Midbrain (tissue), 1 donor: ENCODE results near the gene DNAJC22.
"Not testable (repeated sequence)": the region's sequence is repeated elsewhere in the genome, so short reads cannot be mapped to it uniquely, and the experiment has no call there.

Experiments
- DNase-seq: peaks from one replicate; lab custom pipeline; 2025; lab: John Stamatoyannopoulos, UW

Gene DNAJC22

DNA sequence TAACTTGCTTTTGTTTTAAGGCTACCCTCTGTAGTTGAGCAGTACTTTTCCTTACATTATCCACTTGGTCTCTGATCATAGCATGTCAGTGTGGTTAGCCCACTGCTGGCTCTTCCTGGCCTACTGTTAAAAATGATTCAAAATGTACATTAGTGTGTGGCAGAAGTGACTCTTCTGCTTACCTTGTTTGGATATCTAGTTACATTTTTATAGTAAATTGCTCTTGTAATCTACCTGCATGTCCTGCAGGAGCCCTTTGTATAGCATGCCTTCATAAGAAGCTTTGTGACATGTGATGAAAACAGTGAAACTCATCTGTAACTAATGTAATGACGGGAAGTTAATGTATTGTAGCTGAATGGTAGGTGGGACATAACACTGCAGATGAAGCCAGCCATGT lies 28.7 kb downstream of the DNAJC22 start:
- DNase-seq = no peak

DNA sequence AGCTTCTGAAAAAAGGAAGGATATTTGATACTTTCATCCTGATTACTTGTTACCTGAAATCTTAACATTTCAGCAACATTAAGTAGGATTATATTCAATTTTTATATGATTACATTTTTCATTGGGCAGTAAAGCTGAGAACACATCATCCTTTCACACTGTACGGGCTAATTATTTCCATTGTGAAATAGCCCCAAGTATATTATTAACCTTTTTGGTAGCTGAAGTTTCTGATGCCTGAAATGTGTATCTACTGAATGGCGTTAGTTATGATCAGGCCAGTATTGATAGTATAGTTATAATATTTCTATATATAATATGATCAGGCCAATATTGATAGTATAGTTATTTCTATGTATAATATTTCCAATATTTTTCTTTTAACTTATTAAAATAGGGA lies 30.7 kb downstream of the DNAJC22 start:
- DNase-seq = no peak

DNA sequence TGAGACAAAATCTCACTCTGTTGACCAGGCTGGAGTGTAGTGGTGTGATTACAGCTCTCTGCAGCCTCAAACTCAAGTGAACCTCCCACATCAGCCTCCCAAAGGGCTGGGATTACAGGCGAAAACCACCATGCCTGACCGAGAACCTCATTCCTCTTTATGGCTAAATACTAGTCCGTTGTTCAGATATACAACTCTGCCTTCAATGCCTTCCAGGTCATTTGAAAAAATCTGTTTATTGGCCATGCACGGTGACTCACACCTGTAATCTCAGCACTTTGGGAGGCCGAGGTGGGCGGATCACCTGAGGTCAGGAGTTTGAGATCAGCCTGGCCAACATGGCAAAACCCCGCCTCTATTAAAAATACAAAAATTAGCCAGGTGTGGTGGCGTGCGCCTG lies 33.5 kb downstream of the DNAJC22 start:
- DNase-seq = not testable (repeated sequence)

- DNase-seq = no peak
These were observed 42.1 kb downstream of the DNAJC22 start for GRCh38 chr12:49388682-49389386.

GRCh38 chr12:49389387-49389703 lies 42.7 kb downstream of the DNAJC22 start:
- no peak for DNase-seq

GRCh38 chr12:49397000-49397399 lies 50.3 kb downstream of the DNAJC22 start:
- DNase-seq = no peak

GRCh38 chr12:49400304-49400703 lies 53.6 kb downstream of the DNAJC22 start:
- no peak for DNase-seq
